22Rv1 (cell line): ENCODE measurements around the gene SCAMP2.
"Not testable (repeated sequence)": the region's sequence is repeated elsewhere in the genome, so short reads cannot be mapped to it uniquely, and the experiment has no call there.

Experiments used
- CTCF ChIP-seq: fragments of 450-650 bp; IDR thresholded peaks from 2 replicates; pipeline ENCODE4 v1.5.1; 2017; ENCODE audit warnings: mild to moderate bottlenecking
- ZFX ChIP-seq: fragments of 450-650 bp; IDR thresholded peaks from 2 replicates; pipeline ENCODE4 v1.6.1; 2017; ENCODE audit warnings: antibody characterized with exemption, borderline replicate concordance

GRCh38 chr15:74887537-74888193 lies 14.5 kb upstream of the SCAMP2 start:
- TF ChIP-seq CTCF, ZFX: not testable (repeated sequence)
